ENCODE measurements around the gene RBM12.

DNA sequence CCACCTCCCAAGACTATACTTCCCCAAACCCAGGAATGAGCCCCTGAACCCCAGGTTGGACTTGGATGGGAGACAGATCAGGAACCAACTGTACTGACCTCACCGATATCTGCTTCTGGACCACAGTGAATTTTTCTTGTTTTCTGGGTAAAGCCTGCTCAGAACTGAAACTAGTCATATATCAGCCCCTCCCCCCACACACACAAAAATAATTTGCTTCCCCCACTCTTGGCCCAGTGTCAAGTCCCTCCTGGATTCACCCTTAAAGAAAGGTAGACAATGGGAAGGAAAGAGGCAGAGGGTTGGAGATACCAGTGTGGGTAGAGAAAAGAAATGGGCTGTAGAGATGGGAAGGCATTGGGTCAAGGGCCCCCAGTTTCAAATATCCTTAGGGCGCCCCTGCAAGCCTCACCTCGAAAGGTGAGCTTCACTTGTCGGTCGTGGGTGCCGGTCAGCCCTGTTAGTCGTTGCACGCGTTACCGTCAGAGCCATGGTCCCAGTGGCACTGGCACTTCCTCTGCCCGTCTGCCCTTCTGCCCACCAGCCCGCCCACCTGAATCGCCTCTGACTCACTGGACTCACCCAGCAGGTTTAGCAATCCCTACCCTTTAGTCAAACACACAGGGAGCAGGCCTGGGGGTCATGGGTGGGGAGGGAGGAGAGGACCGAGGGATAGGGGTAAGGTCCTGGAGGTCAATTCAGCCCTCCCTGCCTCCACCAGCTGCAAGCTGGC, 57.5 kb downstream of the RBM12 start:
- TF ChIP-seq, protein P1, sequence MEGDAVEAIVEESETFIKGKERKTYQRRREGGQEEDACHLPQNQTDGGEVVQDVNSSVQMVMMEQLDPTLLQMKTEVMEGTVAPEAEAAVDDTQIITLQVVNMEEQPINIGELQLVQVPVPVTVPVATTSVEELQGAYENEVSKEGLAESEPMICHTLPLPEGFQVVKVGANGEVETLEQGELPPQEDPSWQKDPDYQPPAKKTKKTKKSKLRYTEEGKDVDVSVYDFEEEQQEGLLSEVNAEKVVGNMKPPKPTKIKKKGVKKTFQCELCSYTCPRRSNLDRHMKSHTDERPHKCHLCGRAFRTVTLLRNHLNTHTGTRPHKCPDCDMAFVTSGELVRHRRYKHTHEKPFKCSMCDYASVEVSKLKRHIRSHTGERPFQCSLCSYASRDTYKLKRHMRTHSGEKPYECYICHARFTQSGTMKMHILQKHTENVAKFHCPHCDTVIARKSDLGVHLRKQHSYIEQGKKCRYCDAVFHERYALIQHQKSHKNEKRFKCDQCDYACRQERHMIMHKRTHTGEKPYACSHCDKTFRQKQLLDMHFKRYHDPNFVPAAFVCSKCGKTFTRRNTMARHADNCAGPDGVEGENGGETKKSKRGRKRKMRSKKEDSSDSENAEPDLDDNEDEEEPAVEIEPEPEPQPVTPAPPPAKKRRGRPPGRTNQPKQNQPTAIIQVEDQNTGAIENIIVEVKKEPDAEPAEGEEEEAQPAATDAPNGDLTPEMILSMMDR (conservative IDR thresholded peaks at IDR 0.05; ENCODE audit: low read length) = no peak
- no peak for TF ChIP-seq EZH2phosphoT487 (IDR thresholded peaks at IDR 0.05; ENCODE audit: borderline replicate concordance, low read depth, low read length)

All from OCI-LY7 (cell line).